ENCODE data around the gene RALB. TPM values are rescaled to one million over a fixed set of nuclear protein-coding genes. Genes with fewer than 3 reads are reported as not detected.
A peak's percentile ranks its signal among the peaks of the same experiment; 100 is the strongest.

The RALB gene
- total RNA-seq, 1 donor from 2014 or later: 50.5 TPM

- DNase-seq (ENCODE audit: low spot score): no peak
These were observed 10.2 kb downstream of the RALB start for GRCh38 chr2:120262761-120263428.

GRCh38 chr2:120265006-120265405 is 12.4 kb downstream of the RALB start:
- DNase-seq (ENCODE audit: low spot score): no peak

- DNase-seq (ENCODE audit: low spot score): no peak
These were observed 14.7 kb downstream of the RALB start for GRCh38 chr2:120267348-120267747.

- DNase-seq (ENCODE audit: low spot score): no peak
These were observed 16.6 kb downstream of the RALB start for GRCh38 chr2:120269076-120269744.

- DNase-seq (ENCODE audit: low spot score): no peak
These were observed 17.2 kb downstream of the RALB start for GRCh38 chr2:120269816-120270215.

GRCh38 chr2:120271711-120272379 is 19.2 kb downstream of the RALB start:
- no peak for DNase-seq (ENCODE audit: low spot score)

GRCh38 chr2:120272763-120273481 is 20.3 kb downstream of the RALB start:
- DNase-seq (ENCODE audit: low spot score): no peak

GRCh38 chr2:120275617-120276400 is 23.2 kb downstream of the RALB start:
- DNase-seq (ENCODE audit: low spot score): no peak

GRCh38 chr2:120277505-120278205 is 25.0 kb downstream of the RALB start:
- DNase-seq (ENCODE audit: low spot score): no peak

GRCh38 chr2:120278901-120279300 is 26.2 kb downstream of the RALB start:
- no peak for DNase-seq (ENCODE audit: low spot score)

GRCh38 chr2:120279708-120280107 is 27.1 kb downstream of the RALB start:
- no peak for DNase-seq (ENCODE audit: low spot score)

- DNase-seq (ENCODE audit: low spot score): no peak
These were observed 31.0 kb downstream of the RALB start for GRCh38 chr2:120283649-120284048.

GRCh38 chr2:120285056-120285455 is 32.4 kb downstream of the RALB start:
- no peak for DNase-seq (ENCODE audit: low spot score)

GRCh38 chr2:120287183-120288015 is 34.7 kb downstream of the RALB start:
- DNase-seq (ENCODE audit: low spot score): no peak

GRCh38 chr2:120288016-120288373 is 35.3 kb downstream of the RALB start:
- DNase-seq (ENCODE audit: low spot score): no peak

GRCh38 chr2:120289221-120289906 is 36.7 kb downstream of the RALB start:
- no peak for DNase-seq (ENCODE audit: low spot score)

- no peak for DNase-seq (ENCODE audit: low spot score)
These were observed 38.1 kb downstream of the RALB start for GRCh38 chr2:120290737-120291136.

GRCh38 chr2:120291401-120292311 is 39.0 kb downstream of the RALB start:
- DNase-seq (ENCODE audit: low spot score): peak; percentile 65
